Neuronal stem cell (in vitro differentiated cells): Measurements from ENCODE around the gene EPHA4.

Experiments used
- DNase-seq: peaks from one replicate; pipeline ENCODE4 v3.0.0-alpha.2; 2013; ENCODE audit warnings: low spot score
- H2AFZ ChIP-seq: one replicate; pipeline ENCODE4 v1.6.1; 2013; ENCODE audit warnings: mild to moderate bottlenecking, low read length, inconsistent platforms
- H2AK5ac ChIP-seq: 2 replicates; pipeline ENCODE4 v1.6.1; 2013; ENCODE audit warnings: low read depth, mild to moderate bottlenecking, inconsistent platforms, low read length, moderate library complexity, mixed read lengths
- H2BK120ac ChIP-seq: 2 replicates; pipeline ENCODE4 v1.6.1; 2013; ENCODE audit warnings: low read depth, mild to moderate bottlenecking, inconsistent platforms, low read length, moderate library complexity, mixed read lengths
- H2BK12ac ChIP-seq: one replicate; pipeline ENCODE4 v1.6.1; 2013; ENCODE audit warnings: low read length, inconsistent platforms
- H2BK15ac ChIP-seq: 2 replicates; pipeline ENCODE4 v1.6.1; 2013; ENCODE audit warnings: mild to moderate bottlenecking, low read length, inconsistent platforms, mixed read lengths
- H2BK5ac ChIP-seq: one replicate; pipeline ENCODE4 v1.6.1; 2013; ENCODE audit warnings: inconsistent platforms, mild to moderate bottlenecking, low read length, moderate library complexity
- H3K14ac ChIP-seq: one replicate; pipeline ENCODE4 v1.6.1; 2013; ENCODE audit warnings: low read length, inconsistent platforms
- H3K18ac ChIP-seq: 2 replicates; pipeline ENCODE4 v1.6.1; 2013; ENCODE audit warnings: low read length, inconsistent platforms
- H3K23ac ChIP-seq: 2 replicates; pipeline ENCODE4 v1.6.1; 2013; ENCODE audit warnings: low read depth, mild to moderate bottlenecking, mixed read lengths, low read length, inconsistent platforms; ENCODE audit not compliant: poor library complexity
- H3K27ac ChIP-seq: replicated peaks from 3 replicates; pipeline ENCODE4 v1.5.1; 2013; ENCODE audit warnings: low read length, inconsistent platforms
- H3K27me3 ChIP-seq, 3 experiments: 2 replicates each; pipeline ENCODE4 v1.6.1; 2013; ENCODE audit warnings: low read length in 3 of 3, mild to moderate bottlenecking in 2 of 3, inconsistent platforms in 1 of 3, low read depth in 1 of 3, mixed read lengths in 1 of 3, moderate library complexity in 1 of 3; ENCODE audit not compliant: control insufficient read depth in 3 of 3, insufficient read depth in 3 of 3
- H3K36me3 ChIP-seq, 2 donors: replicated peaks in 1 of 2; 2 replicates each; pipeline ENCODE4 v1.6.1; 2013; ENCODE audit warnings: low read length in 2 of 2; ENCODE audit not compliant: control insufficient read depth in 2 of 2, insufficient read depth in 2 of 2
- H3K4ac ChIP-seq: 2 replicates; pipeline ENCODE4 v1.6.1; 2013; ENCODE audit warnings: inconsistent platforms, mild to moderate bottlenecking, low read length, moderate library complexity
- H3K4me1 ChIP-seq, 2 donors: 1 replicate in 1 of 2; 2 replicates in 1 of 2; pipeline ENCODE4 v1.6.1; 2013; ENCODE audit warnings: low read length in 2 of 2, low read depth in 1 of 2; ENCODE audit not compliant: control insufficient read depth in 2 of 2, insufficient read depth in 1 of 2
- H3K4me2 ChIP-seq: one replicate; pipeline ENCODE4 v1.6.1; 2013; ENCODE audit warnings: mild to moderate bottlenecking, low read length, inconsistent platforms; ENCODE audit not compliant: insufficient read depth, poor library complexity, severe bottlenecking
- H3K4me3 ChIP-seq, 2 donors: 2 replicates each; pipeline ENCODE4 v1.5.1; 2013; ENCODE audit warnings: low read length in 2 of 2, mild to moderate bottlenecking in 2 of 2, inconsistent platforms in 1 of 2, moderate library complexity in 1 of 2
- H3K79me1 ChIP-seq: one replicate; pipeline ENCODE4 v1.6.1; 2013; ENCODE audit warnings: low read depth, mild to moderate bottlenecking, inconsistent platforms, low read length, moderate library complexity
- H3K9ac ChIP-seq: one replicate; pipeline ENCODE4 v1.6.1; 2013; ENCODE audit warnings: mild to moderate bottlenecking, low read depth, low read length, inconsistent platforms; ENCODE audit not compliant: poor library complexity
- H3K9me3 ChIP-seq, 2 donors: replicated peaks in 1 of 2; 2 replicates each; pipeline versions ENCODE3 to v1.6.1; 2013; ENCODE audit warnings: low read length in 2 of 2, mild to moderate bottlenecking in 2 of 2, inconsistent platforms in 1 of 2, low read depth in 1 of 2, mixed read lengths in 1 of 2, moderate library complexity in 1 of 2; ENCODE audit not compliant: control insufficient read depth in 2 of 2, insufficient read depth in 1 of 2
- H4K8ac ChIP-seq: one replicate; pipeline ENCODE4 v1.6.1; 2013; ENCODE audit warnings: low read depth, mild to moderate bottlenecking, inconsistent platforms, low read length, moderate library complexity
- H4K91ac ChIP-seq: one replicate; pipeline ENCODE4 v1.6.1; 2013; ENCODE audit warnings: low read length, low read depth, mild to moderate bottlenecking, inconsistent platforms; ENCODE audit not compliant: poor library complexity
- WGBS, 2 donors: extraction: QIAGEN DNeasy Blood & Tissue Kit; methylation state at CpG; one replicate each; pipeline ENCODE4 v1.1.7; 2013; ENCODE audit warnings: missing lambda C conversion rate in 2 of 2, mixed read lengths in 1 of 2; ENCODE audit not compliant: insufficient read length in 2 of 2, insufficient replicate concordance in 1 of 2; ENCODE audit errors: extremely low coverage in 2 of 2; 5-methylcytosine and 5-hydroxymethylcytosine counted together

EPHA4 gene

GRCh38 chr2:221589696-221590095 is 17.6 kb upstream of the EPHA4 start:
- Histone ChIP-seq H3K36me3 (no peaks in the 10 kb centered on the region), H4K91ac (no peak overlapping the region), H3K4me3 (no peak overlapping the region), H4K8ac (no peak overlapping the region), H3K4me2 (no peak overlapping the region), H3K27ac (no peak overlapping the region), H3K4ac (no peak overlapping the region), H2BK120ac (no peak overlapping the region), H3K79me1 (no peaks in the 10 kb centered on the region), H3K23ac (no peak overlapping the region), H3K9ac (no peak overlapping the region), H2AFZ (no peak overlapping the region), H3K18ac (no peak overlapping the region), H2BK15ac (no peak overlapping the region), H2BK5ac (no peak overlapping the region), H2AK5ac (no peak overlapping the region), H3K27me3 (no peaks in the 10 kb centered on the region), H3K14ac (no peak overlapping the region), H3K4me1 (no peaks in the 10 kb centered on the region), H3K9me3 (no peaks in the 10 kb centered on the region), H2BK12ac (no peak overlapping the region)
- no peak for DNase-seq
- no CpG with 5 or more reads among the region's 4 CpGs for WGBS, 2 donors

DNA sequence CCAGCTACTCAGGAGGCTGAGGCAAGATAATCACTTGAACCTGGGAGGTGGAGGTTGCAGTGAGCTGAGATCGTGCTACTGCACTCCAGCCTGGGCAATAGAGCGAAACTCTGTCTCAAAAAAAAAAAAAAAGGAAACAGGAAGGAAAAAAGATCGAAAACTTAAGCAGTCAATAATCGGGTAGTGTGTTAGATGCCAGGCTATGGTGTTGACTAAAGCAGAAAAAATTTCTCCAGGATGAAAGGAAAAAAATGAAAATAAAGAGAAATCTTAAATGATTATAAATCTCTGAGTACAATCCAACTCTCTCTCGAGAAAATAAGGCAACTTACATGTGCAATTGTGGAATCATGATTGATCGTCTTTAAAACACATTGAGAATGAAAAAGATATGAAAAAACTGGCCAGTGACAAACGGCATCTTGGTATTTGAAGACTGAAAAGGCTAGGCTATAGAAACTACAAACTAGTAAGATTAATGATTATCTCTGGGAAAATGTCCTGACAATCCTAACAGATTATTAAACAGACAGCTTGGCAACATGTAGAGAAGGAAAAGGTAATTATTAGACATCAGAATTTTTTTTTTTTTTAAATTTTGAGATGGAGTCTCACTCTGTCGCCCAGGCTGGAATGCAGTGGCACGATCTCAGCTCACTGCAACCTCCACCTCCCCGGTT is 16.3 kb upstream of the EPHA4 start:
- Histone ChIP-seq H3K4me1 (peaks cover 0 to under 1% of the 10 kb centered on the region in 2 donors), H3K14ac (no peak overlapping the region), H2BK5ac (no peak overlapping the region), H2AFZ (no peak overlapping the region), H3K23ac (no peak overlapping the region), H2BK15ac (no peak overlapping the region), H3K4me3 (no peak overlapping the region), H3K9ac (no peak overlapping the region), H2AK5ac (no peak overlapping the region), H3K27me3 (no peaks in the 10 kb centered on the region), H3K9me3 (no peaks in the 10 kb centered on the region), H3K18ac (no peak overlapping the region), H3K4ac (no peak overlapping the region), H2BK120ac (no peak overlapping the region), H2BK12ac (no peak overlapping the region), H3K4me2 (no peak overlapping the region), H4K91ac (no peak overlapping the region), H4K8ac (no peak overlapping the region), H3K36me3 (no peaks in the 10 kb centered on the region), H3K27ac (no peak overlapping the region), H3K79me1 (no peaks in the 10 kb centered on the region)
- WGBS, 2 donors, result no CpG with 5 or more reads among the region's 10 CpGs
- DNase-seq, result no peak

DNA sequence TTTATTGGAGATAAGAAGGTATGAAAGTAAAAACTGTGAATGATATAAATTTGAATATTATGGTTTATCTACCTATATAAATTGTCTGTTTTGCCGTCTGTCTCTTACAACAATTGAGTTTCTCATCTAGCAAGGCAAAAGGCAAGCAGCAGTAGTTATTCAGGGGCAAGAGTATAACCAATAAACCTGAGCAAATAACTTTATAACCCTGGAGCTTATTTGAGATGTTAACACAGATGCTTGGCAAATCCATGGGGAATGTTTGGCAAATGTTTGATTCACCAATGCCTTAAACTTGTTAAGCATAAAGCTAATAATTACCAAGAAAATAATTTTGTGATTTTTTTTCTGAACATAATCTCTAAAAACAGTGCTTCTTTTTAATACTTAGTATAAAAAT is 9.9 kb upstream of the EPHA4 start:
- no CpG with 5 or more reads among the region's 1 CpG for WGBS, 2 donors
- DNase-seq, result no peak
- Histone ChIP-seq H3K36me3 (no peaks in the 10 kb centered on the region), H3K18ac (no peak overlapping the region), H2BK12ac (no peak overlapping the region), H3K14ac (no peak overlapping the region), H3K9me3 (no peaks in the 10 kb centered on the region), H3K4me1 (peaks cover 2 to 4% of the 10 kb centered on the region in 2 donors), H2BK5ac (no peak overlapping the region), H3K79me1 (no peaks in the 10 kb centered on the region), H2BK15ac (no peak overlapping the region), H3K9ac (no peak overlapping the region), H2BK120ac (no peak overlapping the region), H3K27me3 (no peaks in the 10 kb centered on the region), H4K8ac (no peak overlapping the region), H3K4me3 (no peak overlapping the region), H3K23ac (no peak overlapping the region), H2AK5ac (no peak overlapping the region), H2AFZ (no peak overlapping the region), H4K91ac (no peak overlapping the region), H3K4ac (no peak overlapping the region), H3K4me2 (no peak overlapping the region), H3K27ac (no peak overlapping the region)

GRCh38 chr2:221574231-221574570 is 2.1 kb upstream of the EPHA4 start:
- Histone ChIP-seq H4K91ac (no peak overlapping the region), H3K4me2 (peak overlapping the region; percentile 85), H3K4me1 (peaks cover 1 to 13% of the 10 kb centered on the region in 2 donors), H2BK12ac (no peak overlapping the region), H3K4ac (no peak overlapping the region), H3K23ac (no peak overlapping the region), H3K18ac (peak overlapping the region; percentile 44), H2BK15ac (no peak overlapping the region), H3K27ac (no peak overlapping the region), H3K27me3 (peaks cover 0 to 19% (median 0%) of the 10 kb centered on the region in 3 experiments), H3K36me3 (no peaks in the 10 kb centered on the region), H3K4me3 (peak overlapping the region; percentile 77 to 81), H3K79me1 (no peaks in the 10 kb centered on the region), H3K9me3 (no peaks in the 10 kb centered on the region), H2BK5ac (no peak overlapping the region), H4K8ac (no peak overlapping the region), H2BK120ac (no peak overlapping the region), H3K9ac (no peak overlapping the region), H2AK5ac (no peak overlapping the region), H2AFZ (peak overlapping the region; percentile 86), H3K14ac (no peak overlapping the region)
- no peak for DNase-seq
- WGBS, 2 donors, result no CpG with 5 or more reads among the region's 7 CpGs
